ENCODE measurements around the gene SLC12A7.
A peak's percentile ranks its signal among the peaks of the same experiment; 100 is the strongest.

The SLC12A7 gene

GRCh38 chr5:1101961-1102713 is 9.7 kb downstream of the SLC12A7 start:
- Histone ChIP-seq H3K4me1 (ENCODE audit: control insufficient read depth in 1 of 2, insufficient read depth in 2 of 2, low read length in 2 of 2) (peaks cover 2 to 19% of the 10 kb centered on the region in 2 experiments), H3K79me1 (ENCODE audit: low read length) (no peaks in the 10 kb centered on the region), H3K27me3 (ENCODE audit: insufficient read depth, low read length) (no peaks in the 10 kb centered on the region), H3K14ac (ENCODE audit: low read length) (no peak overlapping the region), H4K91ac (ENCODE audit: low read depth, low read length) (no peak overlapping the region), H3K4me2 (ENCODE audit: low read length) (peak overlapping the region; percentile 9), H2AK5ac (ENCODE audit: low read length) (no peak overlapping the region), H3K4me3 (ENCODE audit: low read depth, low read length) (no peak overlapping the region), H3K4ac (ENCODE audit: low read depth, low read length) (no peak overlapping the region), H3K23ac (ENCODE audit: low read length) (no peak overlapping the region), H2AFZ (ENCODE audit: insufficient read depth, low read length, poor library complexity) (no peak overlapping the region), H2BK12ac (ENCODE audit: low read length) (no peak overlapping the region), H3K79me2 (ENCODE audit: control insufficient read depth, insufficient read depth, low read length, poor library complexity) (no peaks in the 10 kb centered on the region), H4K8ac (ENCODE audit: low read depth, low read length) (no peak overlapping the region), H2BK120ac (ENCODE audit: insufficient read depth, low read length, poor library complexity) (no peak overlapping the region), H3K27ac (ENCODE audit: low read depth, low read length) (no peak overlapping the region), H3K9ac (ENCODE audit: low read length) (no peak overlapping the region), H4K12ac (ENCODE audit: low read depth, low read length) (no peak overlapping the region), H3K18ac (ENCODE audit: low read length) (no peak overlapping the region), H2BK5ac (ENCODE audit: low read depth, low read length, poor library complexity) (no peak overlapping the region), H3K36me3 (ENCODE audit: control insufficient read depth in 1 of 2, insufficient read depth in 2 of 2, low read length in 2 of 2) (no peaks in the 10 kb centered on the region), H3K9me3 (ENCODE audit: insufficient read depth, low read depth, low read length) (no peaks in the 10 kb centered on the region)
- no peak for DNase-seq
- no CpG with 5 or more reads among the region's 23 CpGs for WGBS (ENCODE audit: extremely low coverage, insufficient coverage, insufficient read length)

GRCh38 chr5:1100664-1101574 is 10.9 kb downstream of the SLC12A7 start:
- DNase-seq, result no peak
- no peak overlapping the region for H3K4ac ChIP-seq (ENCODE audit: low read depth, low read length)
- H3K27me3 ChIP-seq (ENCODE audit: insufficient read depth, low read length), result no peaks in the 10 kb centered on the region
- no peak overlapping the region for H3K14ac ChIP-seq (ENCODE audit: low read length)
- no peak overlapping the region for H4K12ac ChIP-seq (ENCODE audit: low read depth, low read length)
- H2BK5ac ChIP-seq (ENCODE audit: low read depth, low read length, poor library complexity), result no peak overlapping the region
- H3K9ac ChIP-seq (ENCODE audit: low read length), result no peak overlapping the region
- H2AK5ac ChIP-seq (ENCODE audit: low read length), result no peak overlapping the region
- no peaks in the 10 kb centered on the region for H3K79me2 ChIP-seq (ENCODE audit: control insufficient read depth, insufficient read depth, low read length, poor library complexity)
- H2BK120ac ChIP-seq (ENCODE audit: insufficient read depth, low read length, poor library complexity), result no peak overlapping the region
- H3K4me1 ChIP-seq (ENCODE audit: control insufficient read depth in 1 of 2, insufficient read depth in 2 of 2, low read length in 2 of 2), result peaks cover 2 to 19% of the 10 kb centered on the region in 2 experiments
- no peak overlapping the region for H3K27ac ChIP-seq (ENCODE audit: low read depth, low read length)
- no peak overlapping the region for H2BK12ac ChIP-seq (ENCODE audit: low read length)
- no peak overlapping the region for H3K18ac ChIP-seq (ENCODE audit: low read length)
- no peaks in the 10 kb centered on the region for H3K9me3 ChIP-seq (ENCODE audit: insufficient read depth, low read depth, low read length)
- H3K79me1 ChIP-seq (ENCODE audit: low read length), result no peaks in the 10 kb centered on the region
- no peak overlapping the region for H3K23ac ChIP-seq (ENCODE audit: low read length)
- no CpG with 5 or more reads among the region's 33 CpGs for WGBS (ENCODE audit: extremely low coverage, insufficient coverage, insufficient read length)
- no peak overlapping the region for H4K91ac ChIP-seq (ENCODE audit: low read depth, low read length)
- H4K8ac ChIP-seq (ENCODE audit: low read depth, low read length), result no peak overlapping the region
- no peaks in the 10 kb centered on the region for H3K36me3 ChIP-seq (ENCODE audit: control insufficient read depth in 1 of 2, insufficient read depth in 2 of 2, low read length in 2 of 2)
- H2AFZ ChIP-seq (ENCODE audit: insufficient read depth, low read length, poor library complexity), result no peak overlapping the region
- no peak overlapping the region for H3K4me3 ChIP-seq (ENCODE audit: low read depth, low read length)
- no peak overlapping the region for H3K4me2 ChIP-seq (ENCODE audit: low read length)

GRCh38 chr5:1099926-1100663 is 11.8 kb downstream of the SLC12A7 start:
- no peak overlapping the region for H4K12ac ChIP-seq (ENCODE audit: low read depth, low read length)
- no peak overlapping the region for H3K14ac ChIP-seq (ENCODE audit: low read length)
- no peak overlapping the region for H2BK5ac ChIP-seq (ENCODE audit: low read depth, low read length, poor library complexity)
- no peak overlapping the region for H4K91ac ChIP-seq (ENCODE audit: low read depth, low read length)
- no peak overlapping the region for H2AK5ac ChIP-seq (ENCODE audit: low read length)
- H3K4me1 ChIP-seq (ENCODE audit: control insufficient read depth in 1 of 2, insufficient read depth in 2 of 2, low read length in 2 of 2), result peaks cover 2 to 19% of the 10 kb centered on the region in 2 experiments
- no peak overlapping the region for H2BK12ac ChIP-seq (ENCODE audit: low read length)
- no peak for DNase-seq
- H3K4me2 ChIP-seq (ENCODE audit: low read length), result no peak overlapping the region
- H3K36me3 ChIP-seq (ENCODE audit: control insufficient read depth in 1 of 2, insufficient read depth in 2 of 2, low read length in 2 of 2), result no peaks in the 10 kb centered on the region
- no CpG with 5 or more reads among the region's 48 CpGs for WGBS (ENCODE audit: extremely low coverage, insufficient coverage, insufficient read length)
- no peak overlapping the region for H3K23ac ChIP-seq (ENCODE audit: low read length)
- no peak overlapping the region for H3K18ac ChIP-seq (ENCODE audit: low read length)
- no peak overlapping the region for H3K4ac ChIP-seq (ENCODE audit: low read depth, low read length)
- no peak overlapping the region for H2AFZ ChIP-seq (ENCODE audit: insufficient read depth, low read length, poor library complexity)
- H3K79me2 ChIP-seq (ENCODE audit: control insufficient read depth, insufficient read depth, low read length, poor library complexity), result no peaks in the 10 kb centered on the region
- no peak overlapping the region for H3K4me3 ChIP-seq (ENCODE audit: low read depth, low read length)
- H2BK120ac ChIP-seq (ENCODE audit: insufficient read depth, low read length, poor library complexity), result no peak overlapping the region
- H3K27me3 ChIP-seq (ENCODE audit: insufficient read depth, low read length), result no peaks in the 10 kb centered on the region
- no peaks in the 10 kb centered on the region for H3K9me3 ChIP-seq (ENCODE audit: insufficient read depth, low read depth, low read length)
- no peaks in the 10 kb centered on the region for H3K79me1 ChIP-seq (ENCODE audit: low read length)
- H3K27ac ChIP-seq (ENCODE audit: low read depth, low read length), result no peak overlapping the region
- H3K9ac ChIP-seq (ENCODE audit: low read length), result no peak overlapping the region
- no peak overlapping the region for H4K8ac ChIP-seq (ENCODE audit: low read depth, low read length)

GRCh38 chr5:1098986-1099597 is 12.8 kb downstream of the SLC12A7 start:
- Histone ChIP-seq H3K79me1 (ENCODE audit: low read length) (no peaks in the 10 kb centered on the region), H3K14ac (ENCODE audit: low read length) (no peak overlapping the region), H3K18ac (ENCODE audit: low read length) (no peak overlapping the region), H3K79me2 (ENCODE audit: control insufficient read depth, insufficient read depth, low read length, poor library complexity) (no peaks in the 10 kb centered on the region), H4K8ac (ENCODE audit: low read depth, low read length) (no peak overlapping the region), H3K4me3 (ENCODE audit: low read depth, low read length) (no peak overlapping the region), H2BK5ac (ENCODE audit: low read depth, low read length, poor library complexity) (no peak overlapping the region), H2BK120ac (ENCODE audit: insufficient read depth, low read length, poor library complexity) (no peak overlapping the region), H3K9ac (ENCODE audit: low read length) (no peak overlapping the region), H3K9me3 (ENCODE audit: insufficient read depth, low read depth, low read length) (no peaks in the 10 kb centered on the region), H2AFZ (ENCODE audit: insufficient read depth, low read length, poor library complexity) (no peak overlapping the region), H4K91ac (ENCODE audit: low read depth, low read length) (no peak overlapping the region), H3K27me3 (ENCODE audit: insufficient read depth, low read length) (no peaks in the 10 kb centered on the region), H2BK12ac (ENCODE audit: low read length) (no peak overlapping the region), H3K23ac (ENCODE audit: low read length) (no peak overlapping the region), H3K4me1 (ENCODE audit: control insufficient read depth in 1 of 2, insufficient read depth in 2 of 2, low read length in 2 of 2) (peaks cover 2 to 19% of the 10 kb centered on the region in 2 experiments), H3K27ac (ENCODE audit: low read depth, low read length) (no peak overlapping the region), H3K36me3 (ENCODE audit: control insufficient read depth in 1 of 2, insufficient read depth in 2 of 2, low read length in 2 of 2) (no peaks in the 10 kb centered on the region), H3K4me2 (ENCODE audit: low read length) (no peak overlapping the region), H3K4ac (ENCODE audit: low read depth, low read length) (no peak overlapping the region), H2AK5ac (ENCODE audit: low read length) (no peak overlapping the region), H4K12ac (ENCODE audit: low read depth, low read length) (no peak overlapping the region)
- DNase-seq, result no peak
- WGBS (ENCODE audit: extremely low coverage, insufficient coverage, insufficient read length), result no CpG with 5 or more reads among the region's 28 CpGs

All from trophoblast cell (in vitro differentiated cells and primary cell).